Measurements from ENCODE around the gene PTPRN.

DNA sequence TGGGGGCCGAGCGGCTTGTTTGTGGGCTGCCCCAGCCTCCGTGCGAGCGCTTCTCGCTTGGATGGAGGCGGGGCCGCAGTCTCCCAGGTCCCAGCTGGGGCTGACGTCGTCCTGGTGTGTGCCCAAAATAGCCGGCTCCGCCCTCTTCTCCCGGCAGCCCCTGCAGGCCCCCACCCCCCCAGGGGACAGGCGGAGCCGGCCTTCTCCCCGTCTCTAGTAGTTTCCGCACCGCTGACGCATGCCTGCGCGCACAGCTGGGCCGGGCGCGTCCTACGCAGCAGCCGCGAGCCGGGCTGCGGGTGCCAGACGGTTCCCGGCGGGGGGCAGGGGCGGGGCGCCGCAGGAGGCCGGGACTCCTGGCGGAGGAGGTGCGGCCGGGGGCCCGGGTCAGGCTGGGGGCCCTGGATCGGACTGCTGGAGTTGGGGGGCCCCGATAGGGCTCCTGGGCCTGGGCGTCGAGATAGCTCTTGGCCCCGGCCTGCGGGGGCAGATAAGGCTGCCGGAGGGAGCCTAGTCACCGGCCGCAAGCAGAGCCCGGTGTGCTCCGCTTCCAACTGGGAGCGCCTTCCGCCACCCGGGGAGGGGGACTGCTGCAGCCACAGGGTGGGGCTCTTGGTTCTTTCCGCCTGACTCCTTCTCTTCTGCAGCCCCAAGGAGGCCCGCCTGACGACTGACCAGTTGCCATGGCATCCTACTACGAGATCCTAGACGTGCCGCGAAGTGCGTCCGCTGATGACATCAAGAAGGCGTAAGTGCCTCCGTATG lies 29.9 kb downstream of the PTPRN start, which contains the start of gene DNAJB2:
- TF ChIP-seq EZH2 (IDR thresholded peaks at IDR 0.05; ENCODE audit: borderline replicate concordance, low read length): no peak
- TF ChIP-seq, protein P1, sequence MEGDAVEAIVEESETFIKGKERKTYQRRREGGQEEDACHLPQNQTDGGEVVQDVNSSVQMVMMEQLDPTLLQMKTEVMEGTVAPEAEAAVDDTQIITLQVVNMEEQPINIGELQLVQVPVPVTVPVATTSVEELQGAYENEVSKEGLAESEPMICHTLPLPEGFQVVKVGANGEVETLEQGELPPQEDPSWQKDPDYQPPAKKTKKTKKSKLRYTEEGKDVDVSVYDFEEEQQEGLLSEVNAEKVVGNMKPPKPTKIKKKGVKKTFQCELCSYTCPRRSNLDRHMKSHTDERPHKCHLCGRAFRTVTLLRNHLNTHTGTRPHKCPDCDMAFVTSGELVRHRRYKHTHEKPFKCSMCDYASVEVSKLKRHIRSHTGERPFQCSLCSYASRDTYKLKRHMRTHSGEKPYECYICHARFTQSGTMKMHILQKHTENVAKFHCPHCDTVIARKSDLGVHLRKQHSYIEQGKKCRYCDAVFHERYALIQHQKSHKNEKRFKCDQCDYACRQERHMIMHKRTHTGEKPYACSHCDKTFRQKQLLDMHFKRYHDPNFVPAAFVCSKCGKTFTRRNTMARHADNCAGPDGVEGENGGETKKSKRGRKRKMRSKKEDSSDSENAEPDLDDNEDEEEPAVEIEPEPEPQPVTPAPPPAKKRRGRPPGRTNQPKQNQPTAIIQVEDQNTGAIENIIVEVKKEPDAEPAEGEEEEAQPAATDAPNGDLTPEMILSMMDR (IDR thresholded peaks at IDR 0.05; ENCODE audit: low read length): no peak
